GM12872 (cell line): ENCODE measurements around the gene LPIN2.

Experiments used
- CTCF ChIP-seq: IDR thresholded peaks from 3 replicates; pipeline ENCODE4 v1.5.1; 2011; ENCODE audit warnings: low read depth, mild to moderate bottlenecking, low read length, moderate library complexity; ENCODE audit not compliant: insufficient read depth

The LPIN2 gene

GRCh38 chr18:3056311-3056710, 43.4 kb upstream of the LPIN2 start:
- TF ChIP-seq CTCF = no peak

GRCh38 chr18:3055816-3056215, 42.9 kb upstream of the LPIN2 start:
- TF ChIP-seq CTCF = no peak

- TF ChIP-seq CTCF = no peak
These were observed 42.3 kb upstream of the LPIN2 start for GRCh38 chr18:3055186-3055728.

GRCh38 chr18:3054780-3055179, 41.8 kb upstream of the LPIN2 start:
- no peak for TF ChIP-seq CTCF

GRCh38 chr18:3054214-3054613, 41.3 kb upstream of the LPIN2 start:
- no peak for TF ChIP-seq CTCF

- no peak for TF ChIP-seq CTCF
These were observed 40.1 kb upstream of the LPIN2 start for GRCh38 chr18:3053081-3053480.

GRCh38 chr18:3052411-3052758, 39.4 kb upstream of the LPIN2 start:
- no peak for TF ChIP-seq CTCF
